SH-SY5Y (cell line): ENCODE measurements around the gene RANBP17.

Source experiments
- GATA2 ChIP-seq: IDR thresholded peaks from 2 replicates; pipeline ENCODE4 v1.6.1; 2011; ENCODE audit warnings: mild to moderate bottlenecking, low read depth, low read length
- GATA3 ChIP-seq: IDR thresholded peaks from 2 replicates; pipeline ENCODE4 v1.6.1; 2011; ENCODE audit warnings: low read depth, mild to moderate bottlenecking, low read length, moderate library complexity

GRCh38 chr5:171010816-171011215 is 149.0 kb downstream of the RANBP17 start:
- TF ChIP-seq GATA3 = no peak
- TF ChIP-seq GATA2 = no peak
